Caki2 (cell line): Measurements from ENCODE around the gene RIC8B. TPM values are rescaled to one million over a fixed set of nuclear protein-coding genes. Genes with fewer than 3 reads are reported as not detected.

Source experiments
- DNase-seq: peaks from one replicate; pipeline ENCODE4 v3.0.0-alpha.2; 2015; ENCODE audit warnings: low read depth
- in situ Hi-C: cut with HindIII; loops from 2 replicates; pipeline ENCODE4 v1.10.0; 2016; ENCODE audit warnings: low sequenced_read_pairs, low pct_unique_long_range_greater_than_20kb, mixed read lengths
- total RNA-seq: library from RNA; depleted of rRNA; stranded (reverse); fragments of >200 nt; shearing (Covaris generic); gene quantifications from 2 replicates; pipeline ENCODE4 v1.2.3, GENCODE V29; 2014; ENCODE audit warnings: low replicate concordance

The RIC8B gene
- total RNA-seq, 1 experiment from 2014 or later: 6.9 TPM

DNA sequence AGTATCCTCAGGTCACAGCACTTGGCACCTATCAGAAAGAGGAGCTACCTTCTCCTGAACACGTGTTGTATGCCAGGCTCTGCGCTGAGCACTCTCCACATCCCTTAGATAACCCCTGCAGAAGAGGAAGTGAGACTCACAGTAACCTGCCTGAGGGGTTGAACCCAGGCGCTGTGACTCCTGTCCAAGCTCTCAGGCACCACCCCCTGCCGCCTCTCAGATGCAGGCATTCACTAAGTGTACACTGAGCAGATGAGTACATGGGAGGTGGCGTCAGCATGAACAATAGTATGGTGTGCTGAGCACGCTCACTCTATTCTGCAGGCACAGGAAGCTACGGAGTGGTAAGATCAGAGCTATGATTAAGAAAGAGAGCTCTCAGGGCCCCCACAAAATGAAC, 21.0 kb upstream of the RIC8B start:
- in situ Hi-C loops: no loop called here
- no peak for DNase-seq

DNA sequence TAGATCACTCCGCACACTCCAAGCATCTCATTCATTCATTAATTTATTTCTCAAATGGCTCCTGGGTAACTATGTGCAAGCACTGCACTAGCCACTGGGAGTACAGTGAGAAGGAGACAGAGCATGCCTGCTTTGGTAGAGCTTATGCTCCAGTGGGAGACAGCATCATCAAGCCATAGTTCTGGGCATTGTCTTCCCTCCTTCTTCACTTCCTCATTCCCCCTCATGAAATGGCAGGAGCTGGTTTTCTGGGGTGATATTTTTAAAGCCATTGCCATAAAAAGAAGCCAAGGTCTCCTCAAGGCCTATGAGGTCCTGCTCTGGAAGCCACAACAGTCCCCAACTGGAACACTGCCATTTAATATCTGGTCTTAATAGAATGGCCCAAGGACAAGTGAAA, 20.2 kb upstream of the RIC8B start:
- in situ Hi-C loops: no loop called here
- DNase-seq: no peak

DNA sequence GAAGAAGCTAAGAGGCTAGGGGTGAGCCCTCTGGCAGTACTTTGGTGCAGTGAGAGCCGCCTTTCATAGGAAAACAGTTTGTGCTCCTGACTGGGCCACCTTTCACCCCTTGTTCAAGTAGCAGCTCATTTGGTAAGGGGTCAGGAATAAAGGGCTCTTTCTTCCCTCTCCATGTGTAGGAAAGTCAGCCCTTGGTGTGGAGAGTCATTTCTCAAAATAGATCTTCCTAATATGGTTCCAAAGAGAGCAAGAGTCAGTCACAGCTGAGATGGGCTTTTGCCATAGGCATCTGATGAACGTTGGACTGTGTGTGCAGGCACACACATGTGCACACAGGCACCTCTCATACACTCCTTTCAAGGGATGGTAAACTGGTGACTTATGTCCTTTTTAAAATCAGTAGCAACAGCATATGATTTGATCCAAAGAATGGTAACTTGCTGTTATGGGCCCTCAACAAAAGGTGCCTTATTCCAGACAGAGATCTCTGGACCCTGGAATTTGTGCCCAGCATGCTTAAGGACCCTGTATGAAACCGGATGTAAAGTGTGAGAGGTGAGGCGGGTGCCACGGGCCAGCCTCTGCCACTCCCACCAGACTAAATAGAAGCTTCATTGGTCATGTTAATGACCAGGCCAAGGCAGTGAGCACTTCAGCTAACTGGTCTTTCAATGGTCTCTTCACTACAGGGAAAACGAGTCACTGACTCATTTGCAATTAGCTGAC, 16.7 kb upstream of the RIC8B start:
- no peak for DNase-seq
- in situ Hi-C loops: no loop called here

DNA sequence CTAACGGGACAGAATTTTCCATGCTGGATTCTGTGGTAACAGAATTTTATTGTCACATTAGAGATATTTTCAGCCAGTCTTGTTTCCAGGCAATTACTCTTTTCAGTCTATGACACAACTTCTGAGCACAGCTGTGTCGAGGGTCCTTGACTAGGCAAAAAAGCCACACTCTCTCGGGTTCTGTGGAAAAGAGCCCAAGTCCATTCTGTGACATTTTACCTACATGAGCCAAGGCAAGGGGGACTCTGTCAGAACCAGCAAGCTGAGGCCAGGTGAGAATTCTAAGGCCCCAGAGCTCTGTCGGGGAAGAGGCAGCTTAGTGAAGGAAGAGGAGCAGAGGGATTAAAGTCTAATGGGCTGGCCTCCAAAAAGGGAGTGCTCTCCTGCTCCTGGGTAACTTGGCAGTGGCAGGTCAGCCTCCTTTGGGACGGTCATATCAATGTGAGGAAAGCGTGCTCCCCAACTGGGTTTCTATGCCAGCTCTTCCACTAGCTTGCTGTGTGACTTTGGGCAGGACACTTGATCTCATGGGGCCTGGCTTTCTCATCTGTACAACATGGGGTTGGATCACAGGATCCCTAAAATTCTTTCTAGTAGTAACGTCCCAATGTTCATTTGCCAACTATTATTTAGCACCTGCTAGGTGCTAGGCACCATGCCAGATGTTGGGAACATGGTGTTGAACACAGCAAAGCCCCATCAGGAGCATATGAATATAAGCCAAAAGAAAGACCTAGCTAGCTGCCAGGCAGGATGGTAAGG, 16.0 kb upstream of the RIC8B start:
- in situ Hi-C loops: no loop called here
- no peak for DNase-seq

DNA sequence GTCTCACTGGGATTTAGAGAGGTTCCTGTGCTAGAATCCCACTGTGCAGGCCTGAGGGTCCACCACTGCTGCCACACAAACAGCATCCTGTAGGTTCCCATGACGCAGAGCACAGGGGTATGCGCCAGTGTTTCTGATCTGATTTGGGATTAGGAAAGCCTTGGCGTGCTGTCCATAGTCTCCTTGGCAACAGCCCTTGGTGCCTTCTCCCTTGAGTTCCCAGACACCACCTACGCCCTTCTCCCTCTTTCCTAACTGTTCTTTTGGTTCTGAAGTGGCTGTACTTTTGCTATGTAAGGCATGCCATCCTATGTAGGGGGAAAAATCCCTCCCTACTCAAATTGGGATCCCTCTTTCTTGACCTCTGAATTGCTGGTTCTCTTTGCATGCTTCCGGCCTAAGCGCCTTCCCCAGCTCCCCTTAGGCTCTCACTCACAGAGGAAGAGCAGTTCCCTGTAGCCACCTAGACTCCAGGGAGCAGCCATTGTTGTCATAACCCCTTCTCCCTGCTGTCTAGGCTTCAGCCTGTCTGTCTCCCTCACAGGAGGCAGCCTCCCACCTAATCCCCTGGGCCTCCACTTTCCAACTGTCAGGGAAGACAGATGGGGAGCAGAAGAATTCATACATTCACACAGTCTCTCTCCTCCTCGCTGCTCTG, 14.8 kb upstream of the RIC8B start:
- in situ Hi-C loops: no loop called here
- DNase-seq: no peak

DNA sequence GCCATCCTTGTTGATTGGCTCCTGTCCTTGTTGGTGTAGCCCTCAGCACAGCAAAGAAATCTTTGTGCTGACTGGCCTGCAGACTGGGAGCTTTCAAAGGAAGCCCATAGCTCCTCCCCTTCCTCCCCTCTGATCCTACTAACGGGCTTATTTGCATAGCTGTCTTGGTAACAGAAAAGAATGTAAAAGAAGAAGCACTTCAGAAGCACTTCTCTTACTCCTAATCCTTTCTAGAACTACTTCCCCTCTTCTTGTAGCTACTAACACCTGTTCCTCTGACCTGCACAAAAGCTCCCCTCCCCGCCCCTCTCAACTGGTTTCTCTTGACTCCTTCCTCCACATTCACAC, 14.3 kb upstream of the RIC8B start:
- in situ Hi-C loops: no loop called here
- no peak for DNase-seq

DNA sequence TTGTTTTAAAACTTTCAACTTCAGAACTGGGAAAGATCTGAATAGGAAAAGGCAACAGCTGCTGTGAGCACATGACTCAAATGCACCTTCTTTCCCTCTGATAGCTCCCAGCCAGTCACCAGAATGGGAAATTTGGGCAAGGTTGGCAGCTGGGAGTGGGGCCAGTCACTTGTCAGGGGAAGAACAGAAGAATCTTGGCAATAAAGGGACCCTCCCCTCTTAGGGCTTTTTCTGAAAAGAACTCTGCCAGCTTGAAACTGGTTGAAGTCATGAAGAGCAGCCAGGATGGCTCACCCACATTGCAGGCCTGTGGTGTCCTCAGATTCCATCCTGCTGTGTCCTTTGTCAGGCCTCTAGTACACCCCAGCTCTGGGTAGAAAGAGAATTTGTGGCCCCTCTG, 10.3 kb upstream of the RIC8B start:
- in situ Hi-C loops: no loop called here
- DNase-seq: no peak

DNA sequence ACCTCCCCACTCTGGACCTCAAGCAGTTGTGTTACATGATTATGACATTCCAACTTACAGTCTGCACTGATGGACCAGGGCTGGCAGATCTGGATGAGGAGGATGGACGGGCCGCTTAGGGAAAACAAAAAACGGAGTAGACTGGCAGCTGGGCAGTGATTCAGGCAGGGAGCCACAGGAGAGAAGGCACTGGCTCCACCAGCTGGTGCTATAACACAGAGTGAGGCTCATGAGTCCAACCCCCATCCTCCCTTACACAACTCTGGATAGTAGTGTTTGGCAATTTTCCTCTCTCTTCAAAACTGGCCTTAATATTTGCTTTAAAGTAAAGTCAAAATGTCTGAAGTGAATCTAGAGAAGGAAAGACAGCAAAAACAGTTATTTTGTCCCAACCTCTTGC, 9.7 kb upstream of the RIC8B start:
- DNase-seq: no peak
- in situ Hi-C loops: no loop called here

DNA sequence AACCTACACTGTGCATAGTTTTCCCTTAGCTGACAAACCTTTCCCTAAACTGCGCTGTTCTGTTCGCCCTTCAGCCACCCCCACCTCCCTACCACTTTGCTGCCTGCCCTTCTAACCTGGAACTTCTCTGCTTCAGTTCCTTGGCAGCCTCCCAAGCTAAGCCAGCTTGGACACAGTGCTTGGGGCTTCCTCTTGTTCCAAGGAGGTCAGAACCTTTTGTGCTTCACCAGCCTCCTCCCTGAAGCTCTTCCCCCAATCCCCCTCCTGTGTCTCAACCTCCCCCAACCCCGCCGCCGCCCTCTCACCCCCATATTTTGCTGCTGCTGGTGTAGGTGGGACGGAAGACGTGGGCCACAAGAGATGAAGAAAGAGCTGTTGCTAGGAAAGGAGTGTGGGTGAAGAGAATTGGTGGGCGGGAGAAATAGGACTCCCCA, 8.1 kb upstream of the RIC8B start:
- no peak for DNase-seq
- in situ Hi-C loops: no loop called here

DNA sequence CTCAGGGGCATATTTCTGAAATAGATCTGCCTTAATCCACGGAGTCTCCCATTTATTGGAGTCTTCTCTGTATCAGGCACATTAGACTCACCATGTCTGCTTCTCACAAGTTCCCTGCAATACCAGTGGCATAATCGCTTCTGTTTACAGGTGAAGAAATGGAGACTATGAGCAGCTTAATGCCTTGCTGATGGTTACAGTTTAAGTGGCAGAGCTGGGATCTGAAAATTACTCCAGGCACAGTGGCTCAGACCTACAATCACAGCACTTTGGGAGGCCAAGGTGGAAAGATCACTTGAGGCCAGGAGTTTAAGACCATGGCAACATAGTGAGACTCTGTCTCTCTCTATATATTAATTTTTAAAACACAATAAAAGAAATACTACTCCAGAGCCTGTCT, 7.3 kb upstream of the RIC8B start:
- in situ Hi-C loops: no loop called here
- no peak for DNase-seq

DNA sequence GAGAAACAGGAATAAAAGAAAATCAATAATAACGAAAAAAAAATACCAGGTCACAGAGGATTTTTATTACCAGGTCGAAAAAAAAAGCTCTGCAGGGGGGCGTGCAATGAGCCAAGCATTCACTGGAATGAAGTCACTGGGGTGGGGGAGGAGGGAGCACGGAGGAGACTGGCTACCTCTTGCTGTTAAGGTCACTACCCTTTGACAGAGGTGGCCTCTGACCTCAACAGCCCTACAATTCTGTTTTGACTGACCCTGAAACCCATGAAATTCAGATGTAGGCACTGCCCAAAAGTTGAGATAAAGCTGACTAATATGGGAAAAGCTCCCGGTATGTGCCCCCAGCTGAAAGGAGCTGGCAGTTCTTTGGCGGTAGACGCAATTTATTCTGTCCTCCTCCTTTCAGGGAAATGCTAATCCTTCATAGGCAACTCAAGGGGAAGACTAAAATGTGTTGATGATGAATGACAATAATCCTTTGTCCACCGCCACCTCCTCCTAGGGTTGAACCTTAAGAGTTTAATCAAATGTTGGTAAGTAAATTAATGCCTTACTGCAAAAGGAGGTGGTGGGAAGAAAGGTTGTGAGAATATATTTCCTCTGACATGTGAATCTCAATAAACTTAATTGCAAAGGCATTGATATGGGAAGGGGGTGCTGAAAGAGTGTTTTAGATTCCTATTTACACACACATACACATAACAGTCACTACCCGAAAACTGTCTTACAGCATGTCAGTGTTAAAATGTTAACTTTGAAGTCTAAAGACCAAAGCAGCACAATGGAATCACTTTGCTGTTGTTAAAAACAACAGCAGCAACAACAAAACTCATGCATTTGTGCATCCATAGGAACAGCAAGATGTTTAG, 6.3 kb upstream of the RIC8B start:
- DNase-seq: no peak
- in situ Hi-C loops: no loop called here

DNA sequence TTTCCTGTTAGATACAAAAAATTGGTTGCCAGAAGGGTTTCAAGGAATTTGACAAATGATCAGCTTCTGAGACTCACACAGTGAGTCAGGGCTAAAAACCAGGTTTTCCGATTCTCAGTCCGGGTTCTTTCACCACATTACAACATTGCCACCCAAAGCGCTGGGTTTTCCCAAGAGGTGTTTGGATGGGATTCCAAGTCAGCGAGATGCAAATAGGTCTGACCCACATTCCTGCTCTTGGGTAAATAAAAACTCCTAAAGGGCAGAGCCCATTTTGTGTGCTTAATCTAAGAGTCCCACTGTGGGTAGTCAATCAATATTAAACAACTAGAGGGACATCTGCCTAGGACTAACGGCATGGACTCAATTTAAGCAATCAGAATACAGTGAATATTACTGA, 5.4 kb upstream of the RIC8B start:
- in situ Hi-C loops: no loop called here
- DNase-seq: no peak

DNA sequence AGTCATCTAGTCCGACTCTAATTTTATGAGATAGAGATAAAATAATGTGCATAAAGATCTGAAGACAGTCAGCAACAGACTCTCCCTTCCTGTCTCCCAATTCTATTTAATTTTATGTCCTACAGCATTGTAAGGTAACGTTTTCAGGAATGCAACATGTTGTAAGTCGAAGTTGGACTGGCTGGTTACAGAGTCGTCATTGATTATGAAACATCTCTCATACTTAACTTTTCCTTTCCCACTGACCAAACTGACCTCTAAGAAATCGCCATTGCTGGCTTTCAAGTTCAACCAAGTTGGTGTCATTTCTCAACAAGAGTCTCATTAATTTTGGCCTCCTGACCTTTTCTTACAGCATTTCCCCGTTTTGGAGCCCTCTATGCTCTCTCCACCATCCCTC, 4.9 kb upstream of the RIC8B start:
- no peak for DNase-seq
- in situ Hi-C loops: no loop called here

DNA sequence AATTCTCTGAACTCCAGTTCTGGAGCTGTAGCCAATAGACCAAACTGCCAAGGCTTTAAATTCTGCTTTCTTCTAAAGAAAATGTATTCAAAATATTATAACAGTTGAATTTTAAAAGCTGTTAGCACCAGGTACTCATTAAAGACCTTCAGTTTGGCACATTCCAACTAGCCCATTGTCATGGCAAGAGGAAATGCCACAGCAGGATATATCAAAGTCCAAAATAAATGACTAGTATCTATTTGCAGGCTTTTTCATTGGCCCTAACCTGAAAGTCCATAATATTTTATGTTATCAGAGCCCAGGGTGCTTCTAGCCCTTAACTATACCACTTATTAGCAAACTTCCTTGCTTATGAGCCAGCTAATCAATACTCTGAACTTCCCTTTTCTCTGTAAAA, 3.1 kb upstream of the RIC8B start:
- no peak for DNase-seq
- in situ Hi-C loops: no loop called here

DNA sequence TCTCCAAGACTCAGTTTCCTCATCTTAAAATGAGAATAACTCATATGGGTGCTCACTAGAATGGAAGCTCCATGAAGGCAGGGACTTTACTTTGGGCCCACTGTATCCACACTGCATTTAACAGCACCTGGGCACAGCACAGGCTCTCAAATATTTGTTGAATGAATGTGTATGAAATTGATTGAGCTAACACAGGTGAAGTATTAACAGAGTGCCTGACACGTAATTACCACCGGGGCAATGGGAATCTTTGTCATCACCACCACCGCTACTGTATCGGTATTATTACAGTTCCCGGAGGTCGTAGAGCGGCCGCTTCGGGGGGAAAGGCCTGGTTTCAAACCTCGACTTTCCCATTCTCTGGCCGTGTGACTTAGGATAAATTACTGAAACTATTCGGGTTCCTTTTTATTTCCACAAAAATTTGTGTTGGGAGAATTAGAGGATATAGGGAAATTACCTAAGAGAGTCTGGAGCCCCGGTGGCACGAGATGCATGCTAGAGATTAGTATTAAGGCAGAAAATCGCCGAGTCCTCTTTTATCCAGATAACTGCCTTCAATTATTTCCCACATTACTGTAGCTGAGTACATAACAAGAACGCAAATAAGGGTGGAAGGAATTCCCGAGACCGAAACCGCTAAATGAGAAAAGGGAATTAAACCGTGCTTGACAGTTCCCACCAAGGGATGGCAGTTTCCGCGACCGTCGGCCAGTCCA, 1.0 kb upstream of the RIC8B start:
- no peak for DNase-seq

DNA sequence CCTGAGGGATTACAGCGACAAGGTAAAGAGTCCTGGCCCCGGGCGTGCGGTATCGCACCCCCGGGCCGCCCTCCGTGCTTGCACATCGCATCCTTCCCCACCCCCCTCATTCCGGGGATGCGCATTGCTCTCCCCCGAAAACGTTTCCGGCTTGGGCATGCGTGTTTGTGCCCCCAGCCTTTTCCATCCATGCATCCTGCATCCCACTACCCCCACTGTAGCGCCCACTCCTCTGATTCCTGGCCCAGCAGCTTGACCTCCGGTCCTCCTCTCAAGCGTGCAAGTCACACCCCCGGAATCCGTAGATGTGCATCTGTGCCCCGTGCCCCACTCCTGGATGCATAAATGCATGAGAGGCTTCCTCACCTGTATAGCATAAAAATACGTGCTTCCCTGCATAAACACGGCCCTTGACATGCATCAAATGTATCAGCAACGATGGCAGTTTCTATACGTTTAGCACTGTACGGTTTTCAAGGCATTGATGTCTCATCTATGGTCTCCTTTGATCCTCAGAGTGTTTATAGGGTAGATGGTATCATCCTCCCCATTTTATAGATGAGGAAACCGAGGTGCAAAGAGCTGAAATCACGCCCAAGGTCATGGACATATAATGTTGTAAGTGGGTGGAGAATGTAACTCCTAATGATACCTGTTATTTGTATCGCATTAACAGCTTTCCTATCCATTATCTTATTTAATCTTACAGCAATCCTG, 484 bp downstream of the RIC8B start:
- peak; percentile 6 for DNase-seq

More for the DNA sequence above, 1.0 kb upstream of the RIC8B start:
- in situ Hi-C loops: no loop called here

DNA sequence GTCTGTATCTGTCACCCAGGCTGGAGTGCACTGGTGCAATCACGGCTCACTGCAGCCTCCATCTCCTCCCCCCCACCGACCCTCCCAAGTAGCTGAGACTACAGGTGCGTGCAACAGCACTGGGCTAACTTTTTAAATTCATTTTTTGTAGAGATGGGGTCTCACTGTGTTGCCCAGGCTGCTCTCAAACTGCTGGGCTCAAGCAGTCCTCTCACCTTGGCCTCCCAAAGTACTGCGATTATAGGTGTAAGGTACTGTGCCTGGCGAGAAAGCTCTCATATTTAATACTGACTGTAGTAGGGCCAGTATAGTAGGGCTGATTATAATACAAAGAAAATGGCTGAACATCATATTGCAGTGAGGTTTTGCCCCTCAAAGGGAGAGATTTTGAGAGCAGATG, 2.4 kb downstream of the RIC8B start:
- in situ Hi-C loops: no loop called here

More for the DNA sequence above, 484 bp downstream of the RIC8B start:
- in situ Hi-C loops: no loop called here

More for the DNA sequence above, 2.4 kb downstream of the RIC8B start:
- no peak for DNase-seq
